ENCODE data around the gene RNF31.

Gene RNF31

GRCh38 chr14:24182110-24182882 is 35.0 kb downstream of the RNF31 start:
- no peak for DNase-seq (ENCODE audit: low spot score)

- DNase-seq (ENCODE audit: low spot score) = no peak
Measured at GRCh38 chr14:24183014-24183481, 35.8 kb downstream of the RNF31 start.

- DNase-seq (ENCODE audit: low spot score) = no peak
Measured at GRCh38 chr14:24184104-24184970, 37.0 kb downstream of the RNF31 start.

- DNase-seq (ENCODE audit: low spot score) = no peak
Measured at GRCh38 chr14:24185026-24185425, 37.7 kb downstream of the RNF31 start.

- no peak for DNase-seq (ENCODE audit: low spot score)
Measured at GRCh38 chr14:24185741-24186140, 38.4 kb downstream of the RNF31 start.

- DNase-seq (ENCODE audit: low spot score) = no peak
Measured at GRCh38 chr14:24186831-24187538, 39.7 kb downstream of the RNF31 start.

- DNase-seq (ENCODE audit: low spot score) = no peak
Measured at GRCh38 chr14:24187539-24187915, 40.2 kb downstream of the RNF31 start.

GRCh38 chr14:24188251-24189058 is 41.2 kb downstream of the RNF31 start, which contains the start of gene IPO4:
Gene IPO4 (minus strand): TSS chr14:24188816. CDS start chr14:24188787, 29 bp downstream.
- DNase-seq (ENCODE audit: low spot score) = peak; percentile 98

- DNase-seq (ENCODE audit: low spot score) = no peak
Measured at GRCh38 chr14:24189059-24189375, 41.7 kb downstream of the RNF31 start.

GRCh38 chr14:24189460-24189859 is 42.2 kb downstream of the RNF31 start:
- no peak for DNase-seq (ENCODE audit: low spot score)

- DNase-seq (ENCODE audit: low spot score) = no peak
Measured at GRCh38 chr14:24190416-24190815, 43.1 kb downstream of the RNF31 start.

GRCh38 chr14:24192933-24193332 is 45.6 kb downstream of the RNF31 start:
- DNase-seq (ENCODE audit: low spot score) = no peak

- no peak for DNase-seq (ENCODE audit: low spot score)
Measured at GRCh38 chr14:24194186-24194872, 47.0 kb downstream of the RNF31 start.

- no peak for DNase-seq (ENCODE audit: low spot score)
Measured at GRCh38 chr14:24194873-24195185, 47.5 kb downstream of the RNF31 start.

GRCh38 chr14:24195186-24196070 is 48.1 kb downstream of the RNF31 start, which contains the start of gene TM9SF1:
Gene TM9SF1 (minus strand): TSS chr14:24195441. CDS start chr14:24195019, 422 bp downstream.
- peak; percentile 94 for DNase-seq (ENCODE audit: low spot score)

GRCh38 chr14:24196071-24197055 is 49.1 kb downstream of the RNF31 start:
- no peak for DNase-seq (ENCODE audit: low spot score)

- DNase-seq (ENCODE audit: low spot score) = no peak
Measured at GRCh38 chr14:24197056-24197450, 49.8 kb downstream of the RNF31 start.

GRCh38 chr14:24198814-24199524 is 51.7 kb downstream of the RNF31 start:
- DNase-seq (ENCODE audit: low spot score) = no peak
